GM23338 (cell line): ENCODE data around the gene KLF7. TPM values are rescaled to one million over a fixed set of nuclear protein-coding genes. Genes with fewer than 3 reads are reported as not detected.

Experiments
- ATAC-seq: fragments of 200-7000 bp; cut with Tn5 transposase; 3 replicates; pipeline ENCODE4 v1.9.1; 2020
- DNase-seq: peaks from one replicate; pipeline ENCODE4 v3.0.0-alpha.2; 2015; ENCODE audit warnings: low spot score
- H2AFZ ChIP-seq: fragments of 200-600 bp; sonication (generic); 2 replicates; pipeline ENCODE4 v1.8.0; 2016; ENCODE audit warnings: antibody characterized with exemption, mild to moderate bottlenecking, moderate library complexity
- H3F3A ChIP-seq: fragments of 200-600 bp; sonication (generic); replicated peaks from 2 replicates; pipeline ENCODE4 v1.8.0; 2017; ENCODE audit warnings: antibody characterized with exemption, mixed run types, low read depth
- H3K27ac ChIP-seq: fragments of 200-600 bp; sonication (generic); 2 replicates; pipeline ENCODE4 v1.6.1; 2016; ENCODE audit warnings: low read depth
- H3K27me3 ChIP-seq: fragments of 200-600 bp; sonication (generic); 2 replicates; pipeline ENCODE4 v1.8.0; 2016; ENCODE audit warnings: mild to moderate bottlenecking, mixed run types, moderate library complexity; ENCODE audit not compliant: insufficient read depth
- H3K36me3 ChIP-seq: fragments of 200-600 bp; sonication (generic); 2 replicates; pipeline ENCODE4 v1.8.0; 2016; ENCODE audit warnings: mild to moderate bottlenecking; ENCODE audit not compliant: insufficient read depth
- H3K4me1 ChIP-seq: fragments of 200-600 bp; sonication (generic); 2 replicates; pipeline ENCODE4 v1.8.0; 2016; ENCODE audit warnings: mild to moderate bottlenecking, moderate library complexity; ENCODE audit not compliant: insufficient read depth
- H3K4me2 ChIP-seq: fragments of 200-600 bp; sonication (generic); 2 replicates; pipeline ENCODE4 v1.7.1; 2017; ENCODE audit warnings: mixed run types
- H3K4me3 ChIP-seq: fragments of 200-600 bp; sonication (generic); 2 replicates; pipeline ENCODE4 v1.6.1; 2016; ENCODE audit warnings: mixed run types
- H3K79me2 ChIP-seq: fragments of 200-600 bp; sonication (generic); replicated peaks from 2 replicates; pipeline ENCODE4 v1.8.0; 2017; ENCODE audit warnings: mild to moderate bottlenecking; ENCODE audit not compliant: insufficient read depth
- H3K9me2 ChIP-seq: fragments of 200-600 bp; sonication (generic); 2 replicates; pipeline ENCODE4 v1.8.0; 2017; ENCODE audit not compliant: insufficient read depth
- H4K20me1 ChIP-seq: fragments of 200-600 bp; sonication (generic); replicated peaks from 2 replicates; pipeline ENCODE4 v1.8.0; 2017; ENCODE audit warnings: mild to moderate bottlenecking; ENCODE audit not compliant: insufficient read depth
- H3K27ac Mint-ChIP-seq: 2 replicates; pipeline ENCODE4 v1.8.0; 2020; ENCODE audit warnings: inconsistent platforms, mild to moderate bottlenecking, moderate library complexity, mixed read lengths
- H3K27me3 Mint-ChIP-seq: 3 replicates; pipeline ENCODE4 v1.8.0; 2022; ENCODE audit warnings: low read depth, mild to moderate bottlenecking, moderate library complexity, mixed read lengths, inconsistent platforms; ENCODE audit not compliant: insufficient read depth, poor library complexity
- H3K36me3 Mint-ChIP-seq: 3 replicates; pipeline ENCODE4 v1.8.0; 2021; ENCODE audit warnings: low read depth, mild to moderate bottlenecking, inconsistent platforms, moderate library complexity, mixed read lengths
- H3K4me1 Mint-ChIP-seq: 3 replicates; pipeline ENCODE4 v1.8.0; 2020; ENCODE audit warnings: mild to moderate bottlenecking, inconsistent platforms, mixed read lengths
- H3K4me3 Mint-ChIP-seq: 3 replicates; pipeline ENCODE4 v1.8.0; 2021; ENCODE audit warnings: moderate library complexity, mild to moderate bottlenecking, inconsistent platforms, mixed read lengths
- H3K9me3 Mint-ChIP-seq: 3 replicates; pipeline ENCODE4 v1.8.0; 2020; ENCODE audit warnings: moderate library complexity, mild to moderate bottlenecking, inconsistent platforms, mixed read lengths
- CREB1 ChIP-seq: fragments of 250-450 bp; sonication (Bioruptor Pico); IDR thresholded peaks from 2 replicates; pipeline ENCODE4 v1.5.0; 2020; ENCODE audit warnings: low read depth, mild to moderate bottlenecking, moderate library complexity
- CTCF ChIP-seq, 2 experiments: fragments of 200-600 bp in 1 of 2; sonication (generic) in 1 of 2; conservative IDR thresholded peaks; 2 replicates each; pipeline versions ENCODE4 v1.5.1 to v1.6.1; 2016 to 2017; ENCODE audit warnings: antibody characterized with exemption in 2 of 2, low read depth in 2 of 2, mild to moderate bottlenecking in 2 of 2, moderate library complexity in 1 of 2
- ETS1 ChIP-seq: IDR thresholded peaks from 2 replicates; pipeline ENCODE4 v1.6.1; 2016; ENCODE audit warnings: antibody characterized with exemption
- EZH2 ChIP-seq: fragments of 200-600 bp; sonication (generic); IDR thresholded peaks from one replicate; pipeline ENCODE4 v1.8.0; 2017; ENCODE audit warnings: antibody characterized with exemption, mild to moderate bottlenecking, low read depth; ENCODE audit not compliant: unreplicated experiment
- EZH2phosphoT487 ChIP-seq: fragments of 200-600 bp; sonication (generic); IDR thresholded peaks from one replicate; pipeline ENCODE4 v1.8.1; 2018; ENCODE audit warnings: antibody characterized with exemption; ENCODE audit not compliant: unreplicated experiment
- JUNB ChIP-seq: IDR thresholded peaks from one replicate; pipeline ENCODE4 v1.6.1; 2016; ENCODE audit warnings: antibody characterized with exemption; ENCODE audit not compliant: unreplicated experiment
- NANOG ChIP-seq: IDR thresholded peaks from 2 replicates; pipeline ENCODE4 v1.6.1; 2016; ENCODE audit warnings: antibody characterized with exemption, borderline replicate concordance
- POLR2AphosphoS5 ChIP-seq: IDR thresholded peaks from 2 replicates; pipeline ENCODE4 v1.6.1; 2016; ENCODE audit warnings: antibody characterized with exemption, low read depth
- REST ChIP-seq: IDR thresholded peaks from one replicate; pipeline ENCODE4 v1.6.1; 2018; ENCODE audit warnings: antibody characterized with exemption; ENCODE audit not compliant: unreplicated experiment
- STAT1 ChIP-seq: IDR thresholded peaks from one replicate; pipeline ENCODE4 v1.6.1; 2016; ENCODE audit warnings: antibody characterized with exemption; ENCODE audit not compliant: unreplicated experiment
- ZNF114 ChIP-seq: fragments of 250-450 bp; sonication (Bioruptor Pico); IDR thresholded peaks from 2 replicates; pipeline ENCODE4 v1.5.0; 2020; ENCODE audit warnings: mild to moderate bottlenecking, moderate library complexity
- ZNF331 ChIP-seq: fragments of 250-450 bp; sonication (Bioruptor Pico); IDR thresholded peaks from 2 replicates; pipeline ENCODE4 v1.5.0; 2020; ENCODE audit warnings: low read depth, mild to moderate bottlenecking, moderate library complexity
- ZNF462 ChIP-seq: fragments of 250-450 bp; sonication (Bioruptor Pico); IDR thresholded peaks from 2 replicates; pipeline ENCODE4 v1.5.0; 2020; ENCODE audit warnings: mild to moderate bottlenecking, moderate library complexity
- polyA plus RNA-seq: library from polyadenylated mRNA; unstranded; fragments of >200 nt; fragmentation: Nextera tagmentation; extraction: Ambion mirVana; gene quantifications from 2 replicates; pipeline ENCODE4 v1.2.1, GENCODE V29; 2016
- total RNA-seq: library from RNA; depleted of rRNA; stranded (reverse); fragments of >200 nt; shearing (Covaris generic); gene quantifications from 2 replicates; pipeline ENCODE4 v1.2.3, GENCODE V29; 2014

The KLF7 gene
- total and polyA plus RNA-seq, 2 experiments from 2014 or later, result 5.7 to 15.4 TPM

- H3K4me1 ChIP-seq, result no peaks in the 10 kb centered on the region
- H4K20me1 ChIP-seq, result no peaks in the 10 kb centered on the region
- H3K27me3 Mint-ChIP-seq, result no peaks in the 10 kb centered on the region
- no peak overlapping the region for H3K27ac Mint-ChIP-seq
- H3K4me2 ChIP-seq, result no peak overlapping the region
- no peaks in the 10 kb centered on the region for H3K27me3 ChIP-seq
- H3K4me3 Mint-ChIP-seq, result no peak overlapping the region
- TF ChIP-seq CREB1 (CRISPR knock-in tag), result no peak
- TF ChIP-seq CTCF (conservative IDR thresholded peaks at IDR 0.05; ENCODE audit: low read depth in 2 of 2), result no peak
- no peak for TF ChIP-seq REST
- no peak for TF ChIP-seq ZNF114 (CRISPR knock-in tag)
- no peak for TF ChIP-seq NANOG
- TF ChIP-seq EZH2, result no peak
- no peak for TF ChIP-seq ZNF462 (CRISPR knock-in tag)
- TF ChIP-seq JUNB, result no peak
- no peak for TF ChIP-seq STAT1
- TF ChIP-seq POLR2AphosphoS5, result no peak
- TF ChIP-seq ETS1, result no peak
- TF ChIP-seq ZNF331 (CRISPR knock-in tag), result no peak
- no peak for TF ChIP-seq EZH2phosphoT487
- DNase-seq (no peak), ATAC-seq (no peak)
- H3K4me3 ChIP-seq, result no peak overlapping the region
- 0 out of 2 replicates have a peak, but pooled peaks cover 10% of the 10 kb centered on the region for H3K79me2 ChIP-seq
- no peaks in the 10 kb centered on the region for H3F3A ChIP-seq
- peaks cover 7% of the 10 kb centered on the region for H3K4me1 Mint-ChIP-seq
- peaks cover 24% of the 10 kb centered on the region for H3K36me3 Mint-ChIP-seq
- no peaks in the 10 kb centered on the region for H3K9me2 ChIP-seq
- H3K9me3 Mint-ChIP-seq, result no peaks in the 10 kb centered on the region
- H3K36me3 ChIP-seq, result no peaks in the 10 kb centered on the region
- H2AFZ ChIP-seq, result no peak overlapping the region
- H3K27ac ChIP-seq, result 0 out of 2 replicates have a peak overlapping the region, but pooled peaks have one; percentile 14
These were observed 83.1 kb downstream of the KLF7 start for GRCh38 chr2:207082619-207083018.
